Testis (tissue), 2 donors: ENCODE measurements around the gene IFNL2.

ENCODE experiments used
- CTCF ChIP-seq, 3 experiments: fragments of 450-650 bp in 2 of 3; fragments of 200-600 bp in 1 of 3; sonication (generic) in 1 of 3; IDR thresholded peaks; one replicate each; pipeline ENCODE4 v1.5.1; 2016 to 2019; ENCODE audit warnings: antibody characterized with exemption in 3 of 3, mild to moderate bottlenecking in 2 of 3, moderate library complexity in 1 of 3
- POLR2A ChIP-seq: fragments of 450-650 bp; IDR thresholded peaks from one replicate; pipeline ENCODE4 v1.6.1; 2017; ENCODE audit warnings: antibody characterized with exemption, mild to moderate bottlenecking, moderate library complexity

GRCh38 chr19:39253374-39254149, 14.6 kb upstream of the IFNL2 start:
- no peak for TF ChIP-seq CTCF (IDR thresholded peaks at IDR 0.05)
- no peak for TF ChIP-seq POLR2A
